ENCODE results near the gene STYXL1.

STYXL1 gene

DNA sequence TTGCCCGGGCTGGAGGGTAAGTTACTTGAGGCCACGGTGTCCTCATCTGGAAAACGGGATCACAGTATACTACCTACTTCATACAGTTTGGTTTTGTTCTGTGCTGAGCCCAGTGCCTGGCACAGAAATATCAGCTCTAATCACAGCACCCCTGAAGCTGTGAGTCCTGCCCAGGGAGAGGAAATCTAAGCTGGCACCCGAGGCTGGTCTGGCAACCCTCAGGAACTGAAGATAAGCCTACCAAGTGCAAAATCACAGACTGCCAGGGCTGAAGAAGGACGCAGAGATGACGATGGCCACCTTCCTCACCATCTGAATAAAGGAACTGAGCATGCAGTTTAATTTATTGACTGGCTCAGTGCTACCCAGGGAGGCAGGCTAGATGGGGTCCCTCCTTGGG is 45.7 kb downstream of the STYXL1 start:
- no peak for DNase-seq
- in situ Hi-C loops (cut with MboI; ENCODE audit: low pct_unique_long_range_greater_than_20kb, low sequenced_read_pairs), result no loop called here

- DNase-seq, result no peak
- in situ Hi-C loops (cut with MboI; ENCODE audit: low pct_unique_long_range_greater_than_20kb, low sequenced_read_pairs), result no loop called here
Observed at GRCh38 chr7:76000566-76000965, 47.2 kb downstream of the STYXL1 start.

- in situ Hi-C loops (cut with MboI; ENCODE audit: low pct_unique_long_range_greater_than_20kb, low sequenced_read_pairs), result no loop called here
- no peak for DNase-seq
Observed at GRCh38 chr7:75998038-75998437, 49.8 kb downstream of the STYXL1 start.

DNA sequence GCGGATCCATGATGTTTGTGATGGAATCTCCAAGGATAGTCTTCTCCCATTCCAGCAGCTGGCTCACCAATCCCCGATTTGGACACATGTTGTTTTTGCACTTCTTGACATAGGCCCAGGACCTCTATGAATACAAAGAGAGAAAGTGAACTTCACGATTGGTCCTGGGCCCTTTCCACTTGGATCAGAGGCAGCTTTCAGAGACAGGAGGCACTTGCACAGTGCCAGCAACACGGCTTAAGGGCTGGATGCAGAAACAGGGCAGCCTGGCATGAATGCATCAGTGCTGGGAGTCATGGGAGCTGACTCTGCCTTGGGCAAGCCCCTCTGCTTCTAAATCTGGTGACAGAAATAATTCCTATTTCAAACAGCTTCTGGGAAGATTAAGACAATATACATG is 51.3 kb downstream of the STYXL1 start:
- DNase-seq, result no peak
- in situ Hi-C loops (cut with MboI; ENCODE audit: low pct_unique_long_range_greater_than_20kb, low sequenced_read_pairs), result no loop called here

DNA sequence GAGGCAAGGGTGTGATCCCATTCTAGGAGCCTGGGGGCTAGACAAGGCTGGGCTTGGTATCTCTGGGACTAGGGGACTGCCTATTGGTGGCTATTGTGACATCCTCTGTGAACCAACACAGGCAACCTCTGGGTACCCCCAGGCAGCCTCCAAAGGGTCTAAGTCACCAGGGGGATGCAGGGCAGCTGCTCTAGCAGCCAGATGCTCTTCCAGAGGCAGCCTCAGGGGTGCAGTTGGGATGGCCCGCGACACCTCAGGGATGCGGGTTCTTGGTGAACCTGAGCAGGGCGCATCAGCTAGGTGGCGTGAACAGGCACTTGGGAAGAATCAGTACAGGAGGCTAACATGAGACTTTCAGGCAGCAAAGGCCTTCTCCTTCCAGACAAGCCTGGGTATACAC is 51.8 kb downstream of the STYXL1 start:
- in situ Hi-C loops (cut with MboI; ENCODE audit: low pct_unique_long_range_greater_than_20kb, low sequenced_read_pairs), result no loop called here
- DNase-seq, result no peak

DNA sequence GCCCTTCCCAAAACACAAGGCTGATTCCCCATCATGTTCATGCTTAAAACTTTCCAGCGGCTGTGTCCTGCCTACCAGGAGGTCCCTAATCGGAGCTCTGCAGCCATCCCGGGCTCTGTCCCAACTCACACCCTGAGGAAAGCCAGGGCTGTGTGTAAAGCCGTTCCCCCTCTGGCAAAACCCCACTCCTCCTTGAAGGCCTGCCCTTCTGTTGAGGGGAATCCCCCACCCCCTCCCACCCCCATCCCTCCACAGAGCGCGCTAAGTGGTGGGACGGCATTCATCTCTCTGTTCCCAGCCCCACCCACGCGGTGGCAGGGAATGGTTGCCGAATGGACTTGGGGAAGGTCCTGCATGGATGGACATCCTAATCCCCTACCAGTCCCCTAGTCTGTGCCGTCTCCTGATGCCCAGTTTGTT is 52.7 kb downstream of the STYXL1 start:
- no peak for DNase-seq

DNA sequence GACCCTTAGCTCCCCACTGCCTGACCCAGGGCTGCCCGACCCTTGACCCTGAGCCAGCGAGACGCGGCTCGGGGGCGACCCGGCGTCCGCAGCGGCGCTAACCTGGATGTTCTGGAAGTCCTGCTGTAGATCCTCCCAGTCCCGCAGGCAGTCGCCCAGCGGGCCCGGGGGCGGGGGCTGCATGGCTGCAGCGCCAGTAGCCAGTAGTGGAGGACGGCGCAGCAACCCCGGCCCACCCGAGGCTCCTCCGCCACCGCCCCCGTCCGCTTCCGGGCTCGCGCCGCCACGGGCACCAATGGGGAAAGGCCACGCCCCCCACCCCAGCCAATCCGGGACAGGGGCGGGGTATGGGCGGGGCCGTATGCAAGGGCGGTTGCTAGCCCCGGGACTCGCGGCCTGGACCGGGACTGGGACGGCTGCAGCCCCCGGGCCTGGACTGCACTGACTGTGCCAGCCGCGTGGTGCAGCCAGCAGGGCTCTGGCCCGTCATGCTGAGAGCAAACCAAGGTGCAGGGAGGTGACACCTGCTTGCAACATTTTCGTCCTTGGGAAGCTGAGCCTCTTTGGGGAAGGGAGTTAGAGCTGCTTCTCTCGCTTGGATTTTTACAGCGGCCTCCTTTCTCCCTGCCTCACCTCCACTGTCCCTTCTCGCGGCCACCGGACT is 53.3 kb downstream of the STYXL1 start, which contains the start of gene TMEM120A:
TSS of gene TMEM120A (minus strand) at position 208 of the 664 bp plus-strand sequence. CDS start at position 183, 25 bp downstream.
- in situ Hi-C loops (cut with MboI; ENCODE audit: low pct_unique_long_range_greater_than_20kb, low sequenced_read_pairs), result no loop called here
- peak; percentile 87 for DNase-seq

More for the DNA sequence above, 52.7 kb downstream of the STYXL1 start:
- in situ Hi-C loops (cut with MboI; ENCODE audit: low pct_unique_long_range_greater_than_20kb, low sequenced_read_pairs), result no loop called here

- in situ Hi-C loops (cut with MboI; ENCODE audit: low pct_unique_long_range_greater_than_20kb, low sequenced_read_pairs), result no loop called here
- no peak for DNase-seq
Observed at GRCh38 chr7:75993689-75994387, 54.0 kb downstream of the STYXL1 start.

GRCh38 chr7:75992083-75992755 is 55.6 kb downstream of the STYXL1 start:
- in situ Hi-C loops (cut with MboI; ENCODE audit: low pct_unique_long_range_greater_than_20kb, low sequenced_read_pairs), result no loop called here

GRCh38 chr7:75991531-75992082 is 56.2 kb downstream of the STYXL1 start:
- in situ Hi-C loops (cut with MboI; ENCODE audit: low pct_unique_long_range_greater_than_20kb, low sequenced_read_pairs), result no loop called here
- no peak for DNase-seq

More at GRCh38 chr7:75992083-75992755, 55.6 kb downstream of the STYXL1 start:
- no peak for DNase-seq

DNA sequence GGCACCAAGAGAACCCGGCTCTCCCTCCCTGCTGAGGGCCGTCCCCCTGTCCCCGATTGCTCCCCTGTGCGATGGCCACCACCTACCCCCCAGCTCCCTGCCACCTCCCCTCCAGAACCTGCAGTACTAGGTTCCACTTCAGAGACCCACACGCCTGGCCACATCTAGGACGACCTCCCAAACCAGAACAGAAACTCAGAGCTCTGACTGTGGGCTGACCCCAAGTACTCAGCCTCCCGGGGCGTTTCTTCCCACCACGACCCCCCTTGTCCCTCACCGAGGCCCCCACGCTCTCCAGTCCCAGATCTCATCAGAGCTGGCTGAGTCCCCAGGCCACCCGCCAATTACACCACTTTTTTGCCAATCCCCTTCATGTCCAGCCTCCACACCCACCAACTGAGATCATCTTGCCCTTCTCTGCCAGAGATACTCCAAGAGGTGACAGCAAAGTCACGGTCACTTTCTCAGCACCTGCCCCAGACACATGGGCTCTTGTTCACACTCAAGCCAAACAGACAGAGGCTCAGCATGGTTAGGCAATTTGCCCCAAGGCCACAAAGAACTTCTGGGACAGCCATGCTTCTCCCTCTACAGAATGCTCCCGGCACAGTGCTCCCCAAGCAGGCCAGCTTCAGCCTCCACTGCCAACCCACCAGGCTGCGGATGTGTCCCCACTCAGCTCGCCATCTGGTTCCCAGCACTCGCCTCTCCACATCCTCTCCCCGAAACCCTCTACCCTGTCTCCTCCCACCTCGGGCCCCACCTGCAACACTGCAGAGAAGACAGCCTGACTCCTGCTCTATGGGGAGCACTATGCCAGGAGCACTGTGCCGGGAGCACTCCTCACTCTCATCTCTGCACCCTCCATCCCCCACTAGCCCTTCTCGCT is 58.1 kb downstream of the STYXL1 start:
- in situ Hi-C loops (cut with MboI; ENCODE audit: low pct_unique_long_range_greater_than_20kb, low sequenced_read_pairs), result no loop called here
- DNase-seq, result no peak

DNA sequence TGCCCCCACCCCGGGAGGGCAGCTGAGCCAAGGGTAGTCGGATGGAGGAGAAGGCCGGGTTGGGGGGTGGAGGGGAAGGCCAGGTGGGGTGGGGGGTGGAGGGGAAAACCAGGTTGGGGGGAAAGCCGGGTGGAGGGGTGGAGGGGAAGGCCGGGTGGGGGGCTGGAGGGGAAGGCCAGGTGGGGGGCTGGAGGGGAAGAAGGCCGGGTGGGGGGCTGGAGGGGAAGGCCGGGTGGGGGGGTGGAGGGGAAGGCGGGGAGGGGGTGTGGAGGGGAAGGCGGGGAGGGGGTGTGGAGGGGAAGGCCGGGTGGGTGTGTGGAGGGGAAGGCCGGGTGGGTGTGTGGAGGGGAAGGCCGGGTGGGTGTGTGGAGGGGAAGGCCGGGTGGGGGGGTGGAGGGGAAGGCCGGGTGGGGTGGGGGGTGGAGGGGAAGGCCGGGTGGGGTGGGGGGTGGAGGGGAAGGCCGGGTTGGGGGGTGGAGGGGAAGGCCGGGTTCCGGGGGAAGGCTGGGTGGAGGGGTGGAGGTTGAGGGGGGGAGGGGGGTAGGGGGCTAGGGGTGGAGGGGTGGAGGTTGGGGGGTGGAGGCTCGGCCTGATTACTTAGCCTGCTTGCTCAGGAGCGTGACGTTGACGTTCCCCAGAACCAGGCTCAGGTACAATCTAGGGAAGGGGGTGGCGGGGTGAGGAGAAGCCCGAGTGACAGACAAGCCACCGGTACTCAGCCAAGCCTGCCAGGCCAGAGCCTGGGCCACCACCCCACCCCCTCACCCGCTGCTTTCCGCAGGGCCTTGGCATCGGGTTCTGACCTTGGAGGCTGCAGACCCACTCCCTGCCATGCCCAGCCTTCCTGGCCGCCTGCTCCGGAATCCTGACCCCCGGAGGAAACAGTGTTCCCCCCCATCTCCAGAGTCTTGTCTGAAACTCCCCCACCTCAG is 59.0 kb downstream of the STYXL1 start:
- no peak for DNase-seq
- in situ Hi-C loops (cut with MboI; ENCODE audit: low pct_unique_long_range_greater_than_20kb, low sequenced_read_pairs), result no loop called here

DNA sequence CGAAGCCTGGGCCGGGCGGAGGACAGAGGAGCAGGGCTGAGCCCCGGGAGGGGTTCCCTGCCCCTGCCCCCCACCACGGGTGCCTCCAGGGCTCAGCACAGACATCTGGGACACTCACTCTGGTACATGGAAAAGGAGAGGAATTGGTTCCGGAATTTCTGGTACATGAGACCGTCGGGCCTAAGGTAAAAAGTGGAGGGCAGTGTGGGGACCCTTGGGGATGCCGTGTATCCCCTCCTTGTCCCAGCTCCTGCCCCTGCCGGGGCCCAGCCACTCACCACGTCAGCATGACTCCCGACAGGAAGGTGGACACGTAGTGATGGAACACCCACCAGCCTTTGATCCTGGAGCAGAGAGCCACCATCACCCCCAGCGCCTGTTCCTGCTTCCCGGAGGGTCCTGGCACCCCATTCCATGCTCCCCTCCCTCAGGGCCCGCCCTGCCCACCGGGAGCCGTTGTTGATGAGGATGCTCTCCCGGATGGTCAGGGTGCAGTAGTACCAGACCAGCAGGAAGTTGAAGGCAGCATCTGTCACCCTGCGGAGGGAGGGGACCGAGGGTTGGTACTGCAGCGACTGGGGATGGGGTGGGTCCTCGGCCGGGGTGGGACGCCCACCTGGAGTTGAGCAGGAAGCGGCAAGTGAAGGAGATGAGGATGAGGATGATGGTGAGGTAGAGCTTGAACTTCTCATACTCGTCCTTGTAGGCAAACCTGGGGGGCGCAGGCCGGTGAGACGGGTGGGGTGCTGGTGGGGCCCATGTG is 59.8 kb downstream of the STYXL1 start:
- in situ Hi-C loops (cut with MboI; ENCODE audit: low pct_unique_long_range_greater_than_20kb, low sequenced_read_pairs), result no loop called here
- no peak for DNase-seq

- DNase-seq, result no peak
- in situ Hi-C loops (cut with MboI; ENCODE audit: low pct_unique_long_range_greater_than_20kb, low sequenced_read_pairs), result no loop called here
Observed at GRCh38 chr7:75987026-75987804, 60.6 kb downstream of the STYXL1 start.

- no peak for DNase-seq
- in situ Hi-C loops (cut with MboI; ENCODE audit: low pct_unique_long_range_greater_than_20kb, low sequenced_read_pairs), result no loop called here
Observed at GRCh38 chr7:75986147-75986781, 61.5 kb downstream of the STYXL1 start.

- DNase-seq, result no peak
- in situ Hi-C loops (cut with MboI; ENCODE audit: low pct_unique_long_range_greater_than_20kb, low sequenced_read_pairs), result no loop called here
Observed at GRCh38 chr7:75985518-75986146, 62.2 kb downstream of the STYXL1 start.
